CD8-positive, alpha-beta memory T cell (primary cell): Measurements from ENCODE around the gene ASB6. TPM values are rescaled to one million over a fixed set of nuclear protein-coding genes. Genes with fewer than 3 reads are reported as not detected.

Source experiments
- CTCF ChIA-PET: fragments of 350-600 bp; sonication (Branson Sonifier 250); formaldehyde crosslinking; loops from one replicate; lab custom pipeline; 2021; ENCODE audit warnings: antibody characterized with exemption; lab: Charles Lee
- POLR2A ChIA-PET: fragments of 350-600 bp; sonication (Branson Sonifier 250); formaldehyde crosslinking; loops from one replicate; lab custom pipeline; 2021; ENCODE audit warnings: antibody characterized with exemption; lab: Charles Lee
- DNase-seq, 5 donors: peaks; one replicate each; pipeline versions ENCODE4 v3.0.0 to v3.0.0-alpha.2; 2020 to 2022; ENCODE audit warnings: mixed read lengths in 1 of 5
- H3K27ac ChIP-seq: one replicate; pipeline ENCODE4 v1.7.0; 2013; ENCODE audit warnings: low read depth, mild to moderate bottlenecking, low read length, moderate library complexity
- H3K27me3 ChIP-seq: 2 replicates; pipeline ENCODE4 v1.7.0; 2013; ENCODE audit warnings: low read length, mild to moderate bottlenecking; ENCODE audit not compliant: insufficient read depth, poor library complexity, severe bottlenecking
- H3K36me3 ChIP-seq: 2 replicates; pipeline ENCODE4 v1.7.0; 2013; ENCODE audit warnings: mild to moderate bottlenecking, low read length, moderate library complexity; ENCODE audit not compliant: insufficient read depth
- H3K4me1 ChIP-seq: 2 replicates; pipeline ENCODE4 v1.7.0; 2013; ENCODE audit warnings: mild to moderate bottlenecking, low read length, moderate library complexity; ENCODE audit not compliant: insufficient read depth
- H3K4me3 ChIP-seq: 2 replicates; pipeline ENCODE4 v1.7.0; 2013; ENCODE audit warnings: mild to moderate bottlenecking, low read length
- H3K9me3 ChIP-seq: 2 replicates; pipeline ENCODE4 v1.7.0; 2013; ENCODE audit warnings: mild to moderate bottlenecking, low read length
- H3K27ac Mint-ChIP-seq, 8 donors: one replicate each; pipeline ENCODE4 v1.8.0; 2020 to 2021; ENCODE audit warnings: mixed read lengths in 8 of 8, mild to moderate bottlenecking in 6 of 8, inconsistent platforms in 3 of 8, moderate library complexity in 3 of 8
- H3K27me3 Mint-ChIP-seq, 2 donors: one replicate each; pipeline ENCODE4 v1.8.0; 2020 to 2021; ENCODE audit warnings: mixed read lengths in 2 of 2, mild to moderate bottlenecking in 1 of 2, moderate library complexity in 1 of 2
- H3K36me3 Mint-ChIP-seq, 3 donors: one replicate each; pipeline ENCODE4 v1.8.0; 2020 to 2021; ENCODE audit warnings: mixed read lengths in 3 of 3, inconsistent platforms in 1 of 3, mild to moderate bottlenecking in 1 of 3
- H3K4me1 Mint-ChIP-seq, 3 donors: one replicate each; pipeline ENCODE4 v1.8.0; 2020 to 2021; ENCODE audit warnings: mixed read lengths in 3 of 3, inconsistent platforms in 1 of 3, mild to moderate bottlenecking in 1 of 3
- H3K4me3 Mint-ChIP-seq, 7 donors: one replicate each; pipeline ENCODE4 v1.8.0; 2020 to 2021; ENCODE audit warnings: mixed read lengths in 7 of 7, mild to moderate bottlenecking in 6 of 7, moderate library complexity in 4 of 7, inconsistent platforms in 2 of 7
- H3K9me3 Mint-ChIP-seq, 5 donors: one replicate each; pipeline ENCODE4 v1.8.0; 2020 to 2022; ENCODE audit warnings: mixed read lengths in 5 of 5, mild to moderate bottlenecking in 3 of 5, moderate library complexity in 2 of 5, inconsistent platforms in 1 of 5
- polyA plus RNA-seq: library from polyadenylated mRNA; unstranded; fragments of 300-500 nt; fragmentation: Illumina TruSeq; gene quantifications from one replicate; pipeline ENCODE4 v1.2.3, GENCODE V29; 2021
- total RNA-seq, 2 experiments: library from RNA; stranded (reverse); gene quantifications; one replicate each; pipeline ENCODE4 v1.2.3, GENCODE V29; 2021

The ASB6 gene
- total and polyA plus RNA-seq, 3 experiments from 2014 or later, result 28.0 to 31.0 (median 28.3) TPM

DNA sequence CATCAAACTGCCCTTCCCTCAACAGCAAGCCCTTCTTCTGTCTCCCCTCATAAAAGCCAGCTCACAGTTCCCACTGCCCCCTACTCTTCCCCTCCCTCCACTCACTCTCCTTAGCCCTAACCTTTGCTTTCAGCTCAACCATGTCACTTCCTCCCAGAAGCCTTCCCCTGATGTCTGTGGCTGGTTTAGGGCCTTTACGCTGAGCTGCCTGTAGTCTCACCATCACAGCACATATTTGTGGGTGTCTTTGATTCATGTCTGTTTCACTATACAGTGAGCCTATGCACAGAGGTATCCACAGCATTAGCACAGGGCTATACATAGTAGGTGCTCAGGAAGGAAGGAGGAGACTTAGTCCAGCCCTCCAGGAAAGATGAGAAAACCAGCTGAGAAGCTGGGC is 55.7 kb downstream of the ASB6 start:
- DNase-seq, result peak in 1 of 5 donors; percentile 19
- no peaks in the 10 kb centered on the region for H3K9me3 ChIP-seq
- Mint-ChIP-seq H3K27ac (peak overlapping the region in 6 of 8 donors; percentile 30 to 90 (median 60)), H3K4me3 (peak overlapping the region in 3 of 7 donors; percentile 1 to 25 (median 19)), H3K27me3 (peaks cover 4 to 9% of the 10 kb centered on the region in 2 donors), H3K36me3 (no peaks in the 10 kb centered on the region), H3K4me1 (peaks cover 45 to 50% (median 45%) of the 10 kb centered on the region in 3 donors), H3K9me3 (no peaks in the 10 kb centered on the region)
- CTCF ChIA-PET, result interaction anchor here (0.8 kb wide), 1 partner anchor 151 kb away, joined by 3 read pairs; no protein-coding TSS in a partner anchor
- H3K4me3 ChIP-seq, result no peak overlapping the region
- peaks cover 24% of the 10 kb centered on the region for H3K4me1 ChIP-seq
- no peaks in the 10 kb centered on the region for H3K36me3 ChIP-seq
- POLR2A ChIA-PET, result interaction anchor here (0.8 kb wide), 1 partner anchor 40 kb away, joined by 3 read pairs; the partner anchor contains the start of gene NTMT1
- no peaks in the 10 kb centered on the region for H3K27me3 ChIP-seq
- H3K27ac ChIP-seq, result no peak overlapping the region

DNA sequence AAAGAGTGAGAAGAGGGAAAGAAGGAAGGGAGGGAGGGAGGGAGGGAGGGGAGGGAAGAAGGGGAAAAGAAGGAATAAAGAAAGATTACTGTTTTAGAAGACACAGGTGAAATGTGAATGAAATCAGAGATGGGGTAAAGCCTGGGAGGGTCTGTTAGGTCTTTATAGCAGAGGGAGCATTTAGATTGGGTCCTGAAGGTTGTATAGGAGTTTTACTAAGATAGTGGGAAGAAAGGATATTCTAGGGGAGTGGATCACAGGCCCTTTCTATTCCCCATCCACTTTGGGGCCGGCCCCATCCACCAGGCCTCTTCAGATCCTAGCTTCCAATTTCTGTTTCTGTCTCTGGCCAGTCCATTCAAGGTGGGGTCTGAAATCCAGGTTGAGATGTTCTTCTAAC is 56.6 kb downstream of the ASB6 start:
- H3K27me3 Mint-ChIP-seq, result peaks cover 2 to 5% of the 10 kb centered on the region in 2 donors
- peaks cover 29% of the 10 kb centered on the region for H3K4me1 ChIP-seq
- H3K4me3 ChIP-seq, result no peak overlapping the region
- no peaks in the 10 kb centered on the region for H3K27me3 ChIP-seq
- no peaks in the 10 kb centered on the region for H3K36me3 Mint-ChIP-seq
- peaks cover 50 to 55% (median 54%) of the 10 kb centered on the region in 3 donors for H3K4me1 Mint-ChIP-seq
- POLR2A ChIA-PET, result interaction anchor here (0.5 to 1.1 kb wide), 2 partner anchors 12 to 172 kb away, joined by 3 read pairs; no protein-coding TSS in a partner anchor
- H3K9me3 ChIP-seq, result no peaks in the 10 kb centered on the region
- H3K9me3 Mint-ChIP-seq, result no peaks in the 10 kb centered on the region
- H3K36me3 ChIP-seq, result no peaks in the 10 kb centered on the region
- no peak for DNase-seq
- peak overlapping the region in 2 of 8 donors; percentile 23 to 70 for H3K27ac Mint-ChIP-seq
- H3K4me3 Mint-ChIP-seq, result no peak overlapping the region
- CTCF ChIA-PET, result interaction anchor here (2.0 to 2.6 kb wide), 2 partner anchors 12 to 412 kb away, joined by 6 to 7 read pairs; no protein-coding TSS in a partner anchor
- no peak overlapping the region for H3K27ac ChIP-seq

Other genes with a start within 250 kb of the ASB6 start
- gene C9orf50, start 21.1 kb downstream of the ASB6 start, total RNA-seq, result not detected
- not detected for gene C9orf50, start 21.1 kb downstream of the ASB6 start, polyA plus RNA-seq
- gene NTMT1, start 16.0 kb downstream of the ASB6 start, total RNA-seq, result 10 to 100 TPM; 65.5 to 68.9 TPM
- 48.6 TPM for gene NTMT1, start 16.0 kb downstream of the ASB6 start, polyA plus RNA-seq
- under 1 TPM; 0.35 to 0.66 TPM for gene PRRX2, start 23.5 kb upstream of the ASB6 start, total RNA-seq
- gene PRRX2, start 23.5 kb upstream of the ASB6 start, polyA plus RNA-seq, result not detected
- not detected for gene PTGES, start 110.9 kb upstream of the ASB6 start, total RNA-seq
- not detected for gene PTGES, start 110.9 kb upstream of the ASB6 start, polyA plus RNA-seq
- gene TOR1B, start 161.0 kb upstream of the ASB6 start, total RNA-seq, result 10 to 100 TPM; 24.6 to 27.1 TPM
- 32.8 TPM for gene TOR1B, start 161.0 kb upstream of the ASB6 start, polyA plus RNA-seq
- gene TOR1A, start 182.0 kb upstream of the ASB6 start, total RNA-seq, result 10 to 100 TPM; 53.8 to 53.9 TPM
- gene TOR1A, start 182.0 kb upstream of the ASB6 start, polyA plus RNA-seq, result 73.8 TPM
- gene C9orf78, start 193.1 kb upstream of the ASB6 start, total RNA-seq, result 10 to 100 TPM; 71.4 to 76.4 TPM
- gene C9orf78, start 193.1 kb upstream of the ASB6 start, polyA plus RNA-seq, result 249 TPM
- gene USP20, start 193.3 kb upstream of the ASB6 start, total RNA-seq, result 10 to 100 TPM; 50.2 to 50.8 TPM
- gene USP20, start 193.3 kb upstream of the ASB6 start, polyA plus RNA-seq, result 50.3 TPM